Body of pancreas (tissue), 4 donors: ENCODE data around the gene CGNL1.

Source experiments
- CTCF ChIP-seq, 7 experiments: fragments of 450-650 bp in 4 of 7; fragments of 200-600 bp in 3 of 7; sonication (generic) in 3 of 7; IDR thresholded peaks; one replicate each; pipeline ENCODE4 v1.5.1; 2016 to 2019; ENCODE audit warnings: antibody characterized with exemption in 7 of 7
- POLR2A ChIP-seq, 3 donors: fragments of 450-650 bp; IDR thresholded peaks; one replicate each; pipeline ENCODE4 v1.6.1; 2016; ENCODE audit warnings: antibody characterized with exemption in 3 of 3, mild to moderate bottlenecking in 2 of 3

- TF ChIP-seq CTCF (IDR thresholded peaks at IDR 0.05), result no peak
- no peak for TF ChIP-seq POLR2A (IDR thresholded peaks at IDR 0.05)
Measured at GRCh38 chr15:57572468-57572867, 196.2 kb downstream of the CGNL1 start.
